GM19372 (cell line): ENCODE data around the gene TSC2.
"Not testable (repeated sequence)": the region's sequence is repeated elsewhere in the genome, so short reads cannot be mapped to it uniquely, and the experiment has no call there.

Source experiments
- ATAC-seq: cut with Tn5 transposase; IDR thresholded peaks from one replicate; pipeline ENCODE4 v1.9.1; 2021; ENCODE audit warnings: mild to moderate bottlenecking, low read depth, moderate library complexity; ENCODE audit not compliant: unreplicated experiment

Gene TSC2

GRCh38 chr16:2009164-2009711 lies 38.5 kb upstream of the TSC2 start:
- ATAC-seq = peak; percentile 30

GRCh38 chr16:2009791-2010510 lies 37.8 kb upstream of the TSC2 start, which contains the start of gene ZNF598:
Gene ZNF598, minus strand, starts transcription at chr16:2009821.
- ATAC-seq = peak; percentile 89

- ATAC-seq = not testable (repeated sequence)
These were observed 36.1 kb upstream of the TSC2 start for GRCh38 chr16:2011726-2012125.

GRCh38 chr16:2013527-2013926 lies 34.3 kb upstream of the TSC2 start:
- no peak for ATAC-seq

- ATAC-seq = no peak
These were observed 32.5 kb upstream of the TSC2 start for GRCh38 chr16:2015117-2015946.

GRCh38 chr16:2015947-2016208 lies 31.9 kb upstream of the TSC2 start:
- no peak for ATAC-seq

- ATAC-seq = no peak
These were observed 31.3 kb upstream of the TSC2 start for GRCh38 chr16:2016407-2016922.

GRCh38 chr16:2019518-2019920 lies 28.3 kb upstream of the TSC2 start, which contains the start of gene NPW:
Gene NPW, plus strand, starts transcription at chr16:2019785.
- ATAC-seq = no peak

- ATAC-seq = no peak
These were observed 27.6 kb upstream of the TSC2 start for GRCh38 chr16:2019921-2020831.

GRCh38 chr16:2022723-2023091 lies 25.1 kb upstream of the TSC2 start:
- no peak for ATAC-seq

- peak; percentile 81 for ATAC-seq
These were observed 24.4 kb upstream of the TSC2 start for GRCh38 chr16:2023092-2024031.

- ATAC-seq = no peak
These were observed 23.8 kb upstream of the TSC2 start for GRCh38 chr16:2024032-2024420.

GRCh38 chr16:2025251-2025650 lies 22.5 kb upstream of the TSC2 start:
- no peak for ATAC-seq

- no peak for ATAC-seq
These were observed 21.8 kb upstream of the TSC2 start for GRCh38 chr16:2025878-2026460.

GRCh38 chr16:2026461-2027023 lies 21.2 kb upstream of the TSC2 start, which contains the start of gene NHERF2:
Gene NHERF2, plus strand, starts transcription at chr16:2026902. Its CDS starts 104 bp downstream, at chr16:2027006.
- ATAC-seq = no peak

GRCh38 chr16:2027024-2028010 lies 20.5 kb upstream of the TSC2 start:
- no peak for ATAC-seq

- no peak for ATAC-seq
These were observed 19.6 kb upstream of the TSC2 start for GRCh38 chr16:2028146-2028545.
